K562 (cell line): Measurements from ENCODE around the gene WDFY2. TPM values are rescaled to one million over a fixed set of nuclear protein-coding genes. Genes with fewer than 3 reads are reported as not detected.
A peak's percentile ranks its signal among the peaks of the same experiment; 100 is the strongest.

Source experiments
- ATF6 ChIP-seq: sonication (generic); formaldehyde crosslinking; IDR thresholded peaks from 2 replicates; pipeline ENCODE4 v1.4.0; 2020; ENCODE audit warnings: mild to moderate bottlenecking, missing genetic modification reagents
- BACH1 ChIP-seq: fragments of 200-800 bp; sonication (Bioruptor generic); IDR thresholded peaks from 2 replicates; pipeline ENCODE4 v1.6.1; 2016; ENCODE audit warnings: missing genetic modification characterization, missing compliant biosample characterization
- BRD4 ChIP-seq: fragments of 200-600 bp; sonication (generic); IDR thresholded peaks from 2 replicates; pipeline ENCODE4 v1.6.1; 2017; ENCODE audit warnings: inconsistent platforms
- CBFA2T2 ChIP-seq: fragments of 450-650 bp; conservative IDR thresholded peaks from 2 replicates; pipeline ENCODE4 v1.6.1; 2017; ENCODE audit warnings: mild to moderate bottlenecking
- CEBPB ChIP-seq: fragments of 450-650 bp; IDR thresholded peaks from 2 replicates; pipeline ENCODE4 v1.6.1; 2016; ENCODE audit warnings: missing genetic modification characterization, missing compliant biosample characterization
- EWSR1 ChIP-seq: fragments of 450-650 bp; IDR thresholded peaks from 2 replicates; pipeline ENCODE4 v1.6.1; 2018; ENCODE audit warnings: borderline replicate concordance, mild to moderate bottlenecking, low read depth, moderate library complexity; ENCODE audit not compliant: partially characterized antibody
- GTF2A2 ChIP-seq: IDR thresholded peaks from 2 replicates; pipeline ENCODE4 v1.6.1; 2016; ENCODE audit warnings: mild to moderate bottlenecking, missing genetic modification characterization, missing compliant biosample characterization
- HDGF ChIP-seq: fragments of 450-650 bp; IDR thresholded peaks from 2 replicates; pipeline ENCODE4 v1.6.1; 2016
- HIVEP1 ChIP-seq: fragments of 250-450 bp; sonication (Bioruptor Pico); IDR thresholded peaks from 2 replicates; pipeline ENCODE4 v1.4.0; 2020; ENCODE audit warnings: mild to moderate bottlenecking
- HNRNPH1 ChIP-seq: fragments of 200-400 bp; formaldehyde crosslinking; optimal IDR thresholded peaks from 2 replicates; pipeline ENCODE3; 2017; ENCODE audit warnings: low read depth, mild to moderate bottlenecking, low read length, moderate library complexity
- IRF1 ChIP-seq: sonication (generic); formaldehyde crosslinking; IDR thresholded peaks from 2 replicates; pipeline ENCODE4 v1.8.0; 2022; ENCODE audit warnings: missing genetic modification reagents, mild to moderate bottlenecking, borderline replicate concordance
- POLR2AphosphoS2 ChIP-seq: IDR thresholded peaks from 2 replicates; pipeline ENCODE4 v1.6.1; 2012; ENCODE audit warnings: low read length, improper control_type of control experiment
- RFX7 ChIP-seq: fragments of 250-450 bp; sonication (Bioruptor Pico); IDR thresholded peaks from 2 replicates; pipeline ENCODE4 v1.5.1; 2021; ENCODE audit warnings: mild to moderate bottlenecking
- SRSF1 ChIP-seq: fragments of 200-400 bp; formaldehyde crosslinking; IDR thresholded peaks from 2 replicates; pipeline ENCODE4 v1.6.1; 2017; ENCODE audit warnings: mild to moderate bottlenecking, low read depth, low read length, moderate library complexity
- TRIM24 ChIP-seq, 2 experiments: fragments of 450-650 bp; IDR thresholded peaks; 2 replicates each; pipeline ENCODE4 v1.6.1; 2016
- ZNF121 ChIP-seq: sonication (generic); formaldehyde crosslinking; conservative IDR thresholded peaks from 2 replicates; pipeline ENCODE4 v1.8.0; 2022; ENCODE audit warnings: missing genetic modification reagents
- ZNF75A ChIP-seq: fragments of 450-650 bp; formaldehyde crosslinking; IDR thresholded peaks from 2 replicates; pipeline ENCODE4 v1.4.0; 2020; ENCODE audit warnings: mild to moderate bottlenecking
- polyA plus RNA-seq, 8 experiments: library from polyadenylated mRNA; depleted of rRNA in 4 of 8; stranded (reverse) in 5 of 8; unstranded in 3 of 8; fragments of >200 nt; fragmentation: Nextera tagmentation in 2 of 8; fragmentation: Illumina TruSeq in 1 of 8; extraction: Ambion mirVana in 2 of 8; extraction: Trizol in 1 of 8; gene quantifications; 2 replicates each; pipeline versions ENCODE4 v1.2.1 to v1.2.3, GENCODE V29; 2011 to 2014; ENCODE audit warnings: inconsistent platforms in 1 of 8, missing spikeins in 1 of 8
- total RNA-seq, 7 experiments: library from RNA; depleted of rRNA in 6 of 7; stranded (reverse); fragments of >200 nt in 6 of 7; fragmentation: Illumina TruSeq in 2 of 7; extraction: Trizol in 2 of 7; gene quantifications; 2 replicates each; pipeline versions ENCODE4 v1.2.1 to v1.2.3, GENCODE V29; 2011 to 2021; ENCODE audit warnings: low replicate concordance in 1 of 7
- TF ChIP-seq, protein P1 (sequence below): fragments of 250-450 bp; sonication (Bioruptor Pico); IDR thresholded peaks from 2 replicates; pipeline ENCODE4 v1.4.0; 2020; ENCODE audit warnings: mild to moderate bottlenecking, moderate library complexity
- TF ChIP-seq, protein P2 (sequence below): sonication (generic); formaldehyde crosslinking; IDR thresholded peaks from 2 replicates; pipeline ENCODE4 v1.8.1; 2022; ENCODE audit warnings: missing genetic modification reagents
- TF ChIP-seq, protein P3 (sequence below): fragments of 250-450 bp; sonication (Bioruptor Pico); IDR thresholded peaks from 2 replicates; pipeline ENCODE4 v1.5.1; 2021; ENCODE audit warnings: mild to moderate bottlenecking

WDFY2 gene
- total and polyA plus RNA-seq, 9 of the 15 experiments (the other 6 are each of a cell fraction or from before 2014, with no cell fraction given), result 0.66 to 6.4 (median 4.4) TPM

- TF ChIP-seq HDGF, result no peak
- TF ChIP-seq RFX7 (CRISPR knock-in tag), result no peak
- peak; percentile 82 for TF ChIP-seq CBFA2T2
- TF ChIP-seq POLR2AphosphoS2, result no peak
- no peak for TF ChIP-seq HNRNPH1
- no peak for TF ChIP-seq GTF2A2 (tag)
- TF ChIP-seq, protein P1, sequence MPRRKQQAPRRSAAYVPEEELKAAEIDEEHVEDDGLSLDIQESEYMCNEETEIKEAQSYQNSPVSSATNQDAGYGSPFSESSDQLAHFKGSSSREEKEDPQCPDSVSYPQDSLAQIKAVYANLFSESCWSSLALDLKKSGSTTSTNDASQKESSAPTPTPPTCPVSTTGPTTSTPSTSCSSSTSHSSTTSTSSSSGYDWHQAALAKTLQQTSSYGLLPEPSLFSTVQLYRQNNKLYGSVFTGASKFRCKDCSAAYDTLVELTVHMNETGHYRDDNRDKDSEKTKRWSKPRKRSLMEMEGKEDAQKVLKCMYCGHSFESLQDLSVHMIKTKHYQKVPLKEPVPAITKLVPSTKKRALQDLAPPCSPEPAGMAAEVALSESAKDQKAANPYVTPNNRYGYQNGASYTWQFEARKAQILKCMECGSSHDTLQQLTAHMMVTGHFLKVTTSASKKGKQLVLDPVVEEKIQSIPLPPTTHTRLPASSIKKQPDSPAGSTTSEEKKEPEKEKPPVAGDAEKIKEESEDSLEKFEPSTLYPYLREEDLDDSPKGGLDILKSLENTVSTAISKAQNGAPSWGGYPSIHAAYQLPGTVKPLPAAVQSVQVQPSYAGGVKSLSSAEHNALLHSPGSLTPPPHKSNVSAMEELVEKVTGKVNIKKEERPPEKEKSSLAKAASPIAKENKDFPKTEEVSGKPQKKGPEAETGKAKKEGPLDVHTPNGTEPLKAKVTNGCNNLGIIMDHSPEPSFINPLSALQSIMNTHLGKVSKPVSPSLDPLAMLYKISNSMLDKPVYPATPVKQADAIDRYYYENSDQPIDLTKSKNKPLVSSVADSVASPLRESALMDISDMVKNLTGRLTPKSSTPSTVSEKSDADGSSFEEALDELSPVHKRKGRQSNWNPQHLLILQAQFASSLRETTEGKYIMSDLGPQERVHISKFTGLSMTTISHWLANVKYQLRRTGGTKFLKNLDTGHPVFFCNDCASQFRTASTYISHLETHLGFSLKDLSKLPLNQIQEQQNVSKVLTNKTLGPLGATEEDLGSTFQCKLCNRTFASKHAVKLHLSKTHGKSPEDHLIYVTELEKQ (CRISPR knock-in tag), result no peak
- no peak; a peak in 1 of 4 replicates for TF ChIP-seq TRIM24 (IDR thresholded peaks at IDR 0.05)
- no peak for TF ChIP-seq ZNF75A (CRISPR knock-in tag)
- no peak for TF ChIP-seq IRF1 (CRISPR knock-in tag)
- no peak for TF ChIP-seq HIVEP1 (CRISPR knock-in tag)
- TF ChIP-seq, protein P2, sequence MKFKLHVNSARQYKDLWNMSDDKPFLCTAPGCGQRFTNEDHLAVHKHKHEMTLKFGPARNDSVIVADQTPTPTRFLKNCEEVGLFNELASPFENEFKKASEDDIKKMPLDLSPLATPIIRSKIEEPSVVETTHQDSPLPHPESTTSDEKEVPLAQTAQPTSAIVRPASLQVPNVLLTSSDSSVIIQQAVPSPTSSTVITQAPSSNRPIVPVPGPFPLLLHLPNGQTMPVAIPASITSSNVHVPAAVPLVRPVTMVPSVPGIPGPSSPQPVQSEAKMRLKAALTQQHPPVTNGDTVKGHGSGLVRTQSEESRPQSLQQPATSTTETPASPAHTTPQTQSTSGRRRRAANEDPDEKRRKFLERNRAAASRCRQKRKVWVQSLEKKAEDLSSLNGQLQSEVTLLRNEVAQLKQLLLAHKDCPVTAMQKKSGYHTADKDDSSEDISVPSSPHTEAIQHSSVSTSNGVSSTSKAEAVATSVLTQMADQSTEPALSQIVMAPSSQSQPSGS (CRISPR knock-in tag), result no peak
- no peak for TF ChIP-seq SRSF1
- no peak for TF ChIP-seq ATF6 (CRISPR knock-in tag)
- TF ChIP-seq ZNF121, result no peak
- no peak for TF ChIP-seq BACH1 (tag)
- TF ChIP-seq CEBPB, result peak; percentile 83
- TF ChIP-seq EWSR1, result no peak
- TF ChIP-seq, protein P3, sequence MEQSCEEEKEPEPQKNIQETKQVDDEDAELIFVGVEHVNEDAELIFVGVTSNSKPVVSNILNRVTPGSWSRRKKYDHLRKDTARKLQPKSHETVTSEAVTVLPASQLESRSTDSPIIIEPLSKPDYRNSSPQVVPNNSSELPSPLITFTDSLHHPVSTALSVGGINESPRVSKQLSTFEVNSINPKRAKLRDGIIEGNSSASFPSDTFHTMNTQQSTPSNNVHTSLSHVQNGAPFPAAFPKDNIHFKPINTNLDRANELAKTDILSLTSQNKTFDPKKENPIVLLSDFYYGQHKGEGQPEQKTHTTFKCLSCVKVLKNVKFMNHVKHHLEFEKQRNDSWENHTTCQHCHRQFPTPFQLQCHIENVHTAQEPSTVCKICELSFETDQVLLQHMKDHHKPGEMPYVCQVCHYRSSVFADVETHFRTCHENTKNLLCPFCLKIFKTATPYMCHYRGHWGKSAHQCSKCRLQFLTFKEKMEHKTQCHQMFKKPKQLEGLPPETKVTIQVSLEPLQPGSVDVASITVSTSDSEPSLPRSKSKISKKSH (CRISPR knock-in tag), result no peak
- TF ChIP-seq BRD4, result no peak
Observed at GRCh38 chr13:51803422-51804294, 219.4 kb downstream of the WDFY2 start, which contains the start of gene DHRS12 (continued).
